OCI-LY7 (cell line): ENCODE data around the gene MRPL33.

ENCODE experiments used
- EZH2phosphoT487 ChIP-seq: fragments of 200-600 bp; sonication (generic); IDR thresholded peaks from 2 replicates; pipeline ENCODE4 v1.6.1; 2018; ENCODE audit warnings: low read depth, borderline replicate concordance, mild to moderate bottlenecking, mixed run types, antibody characterized with exemption, low read length, moderate library complexity, mixed read lengths
- TF ChIP-seq, protein P1 (sequence below): fragments of 200-600 bp; sonication (generic); conservative IDR thresholded peaks from 2 replicates; pipeline ENCODE4 v1.5.1; 2014; ENCODE audit warnings: mild to moderate bottlenecking, antibody characterized with exemption, low read length, moderate library complexity, mixed read lengths

DNA sequence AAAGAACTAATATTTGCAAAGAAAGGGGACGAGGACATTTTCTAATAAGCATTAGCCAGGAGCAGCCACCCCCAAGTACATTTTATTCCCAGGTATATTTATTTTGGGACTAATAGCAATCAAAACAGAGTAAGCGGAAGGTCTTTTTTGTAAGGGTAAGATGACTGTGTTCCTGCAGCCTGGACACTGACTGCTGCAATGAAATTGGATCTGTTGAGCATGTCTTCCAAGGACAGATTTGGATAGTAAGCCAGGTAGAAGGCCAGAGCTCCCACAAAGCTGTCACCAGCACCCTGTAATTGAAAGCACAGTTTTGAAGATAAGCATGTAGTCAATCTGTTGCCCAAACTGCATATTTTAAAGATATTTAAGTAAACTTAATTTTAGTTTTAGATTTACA lies 10.0 kb downstream of the MRPL33 start:
- TF ChIP-seq, protein P1, sequence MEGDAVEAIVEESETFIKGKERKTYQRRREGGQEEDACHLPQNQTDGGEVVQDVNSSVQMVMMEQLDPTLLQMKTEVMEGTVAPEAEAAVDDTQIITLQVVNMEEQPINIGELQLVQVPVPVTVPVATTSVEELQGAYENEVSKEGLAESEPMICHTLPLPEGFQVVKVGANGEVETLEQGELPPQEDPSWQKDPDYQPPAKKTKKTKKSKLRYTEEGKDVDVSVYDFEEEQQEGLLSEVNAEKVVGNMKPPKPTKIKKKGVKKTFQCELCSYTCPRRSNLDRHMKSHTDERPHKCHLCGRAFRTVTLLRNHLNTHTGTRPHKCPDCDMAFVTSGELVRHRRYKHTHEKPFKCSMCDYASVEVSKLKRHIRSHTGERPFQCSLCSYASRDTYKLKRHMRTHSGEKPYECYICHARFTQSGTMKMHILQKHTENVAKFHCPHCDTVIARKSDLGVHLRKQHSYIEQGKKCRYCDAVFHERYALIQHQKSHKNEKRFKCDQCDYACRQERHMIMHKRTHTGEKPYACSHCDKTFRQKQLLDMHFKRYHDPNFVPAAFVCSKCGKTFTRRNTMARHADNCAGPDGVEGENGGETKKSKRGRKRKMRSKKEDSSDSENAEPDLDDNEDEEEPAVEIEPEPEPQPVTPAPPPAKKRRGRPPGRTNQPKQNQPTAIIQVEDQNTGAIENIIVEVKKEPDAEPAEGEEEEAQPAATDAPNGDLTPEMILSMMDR, result no peak
- no peak for TF ChIP-seq EZH2phosphoT487
